Measurements from ENCODE around the gene SEMA5B.

Gene SEMA5B

GRCh38 chr3:122969585-122970469 lies 57.7 kb downstream of the SEMA5B start:
- DNase-seq, result no peak

- no peak for DNase-seq
Measured at GRCh38 chr3:122967765-122968164, 59.8 kb downstream of the SEMA5B start.

GRCh38 chr3:122967356-122967755 lies 60.2 kb downstream of the SEMA5B start:
- no peak for DNase-seq

- DNase-seq, result no peak
Measured at GRCh38 chr3:122966045-122966444, 61.5 kb downstream of the SEMA5B start.

- no peak for DNase-seq
Measured at GRCh38 chr3:122964811-122965210, 62.8 kb downstream of the SEMA5B start.

GRCh38 chr3:122962149-122962548 lies 65.4 kb downstream of the SEMA5B start:
- DNase-seq, result no peak

- DNase-seq, result no peak
Measured at GRCh38 chr3:122961146-122961545, 66.4 kb downstream of the SEMA5B start.

GRCh38 chr3:122960652-122961051 lies 66.9 kb downstream of the SEMA5B start:
- DNase-seq, result no peak

- DNase-seq, result no peak
Measured at GRCh38 chr3:122959339-122959738, 68.2 kb downstream of the SEMA5B start.

GRCh38 chr3:122957707-122958689 lies 69.6 kb downstream of the SEMA5B start:
- no peak for DNase-seq

- no peak for DNase-seq
Measured at GRCh38 chr3:122956693-122957455, 70.7 kb downstream of the SEMA5B start.

- DNase-seq, result no peak
Measured at GRCh38 chr3:122955916-122956692, 71.5 kb downstream of the SEMA5B start.

- no peak for DNase-seq
Measured at GRCh38 chr3:122952520-122952919, 75.0 kb downstream of the SEMA5B start.

GRCh38 chr3:122948408-122948807 lies 79.2 kb downstream of the SEMA5B start:
- no peak for DNase-seq

GRCh38 chr3:122947738-122948137 lies 79.8 kb downstream of the SEMA5B start:
- DNase-seq, result no peak

GRCh38 chr3:122947196-122947595 lies 80.4 kb downstream of the SEMA5B start:
- DNase-seq, result no peak

- no peak for DNase-seq
Measured at GRCh38 chr3:122946185-122946584, 81.4 kb downstream of the SEMA5B start.

- no peak for DNase-seq
Measured at GRCh38 chr3:122945230-122945629, 82.3 kb downstream of the SEMA5B start.

GRCh38 chr3:122944671-122945161 lies 82.8 kb downstream of the SEMA5B start:
- no peak for DNase-seq

- no peak for DNase-seq
Measured at GRCh38 chr3:122943828-122944190, 83.8 kb downstream of the SEMA5B start.

GRCh38 chr3:122942937-122943827 lies 84.4 kb downstream of the SEMA5B start:
- peak in 1 of 5 donors; percentile 14 for DNase-seq
